K562 (cell line): Measurements from ENCODE around the gene LRRC75A. TPM values are rescaled to one million over a fixed set of nuclear protein-coding genes. Genes with fewer than 3 reads are reported as not detected.

Experiments
- ATAC-seq: fragments of 200-7000 bp; cut with Tn5 transposase; 3 replicates; pipeline ENCODE4 v1.9.1; 2020; ENCODE audit warnings: moderate library complexity
- BruUV-seq: library from RNA; stranded (reverse); fragments of 400-500 nt; replicated peaks from 2 replicates; lab custom pipeline; 2021; lab: Mats Ljungman, UMichigan
- CTCF ChIA-PET: fragments of 300-600 bp; formaldehyde crosslinking; extraction: SDS; loops from one replicate; lab custom pipeline; 2021; ENCODE audit warnings: low intra/inter-chr PET ratio; lab: Yijun Ruan, JAX
- POLR2A ChIA-PET: fragments of 300-600, 350-650 bp; sonication (Branson Sonifier 250); formaldehyde crosslinking; extraction: SDS; loops from one replicate; lab custom pipeline; 2021; ENCODE audit warnings: antibody characterized with exemption, inconsistent platforms; lab: Yijun Ruan, JAX
- DNase-seq, 4 experiments: peaks; one replicate each; pipeline versions ENCODE4 v3.0.0 to v3.0.0-alpha.2; 2011 to 2018; ENCODE audit warnings: low spot score in 3 of 4, mixed read lengths in 3 of 4; ENCODE audit errors: extremely low read depth in 1 of 4
- FAIRE-seq: peaks from 2 replicates; lab custom pipeline; 2011; peaks lifted over from hg19 to GRCh38; lab: Jason Lieb, UNC
- H2AFZ ChIP-seq: 2 replicates; pipeline ENCODE4 v1.6.0; 2011; ENCODE audit warnings: low read depth, low read length, control low read depth, inconsistent platforms
- H3K27ac ChIP-seq: fragments of 200-600 bp; 3 replicates; pipeline ENCODE4 v1.8.0; 2011; ENCODE audit warnings: low read depth, mild to moderate bottlenecking, control low read depth, inconsistent platforms, low read length, moderate library complexity, mixed read lengths; ENCODE audit errors: extremely low read depth
- H3K27me3 ChIP-seq, 2 experiments: fragments of 300-600 bp in 1 of 2; 2 replicates in 1 of 2; 3 replicates in 1 of 2; pipeline versions ENCODE4 v1.6.0 to v1.8.0; 2011; ENCODE audit warnings: inconsistent platforms in 2 of 2, low read length in 2 of 2, mild to moderate bottlenecking in 1 of 2, mixed read lengths in 1 of 2, moderate library complexity in 1 of 2; ENCODE audit not compliant: control insufficient read depth in 2 of 2, insufficient read depth in 2 of 2
- H3K36me3 ChIP-seq: fragments of 300-600 bp; 3 replicates; pipeline ENCODE4 v1.8.0; 2011; ENCODE audit warnings: mild to moderate bottlenecking, low read length, inconsistent platforms; ENCODE audit not compliant: control insufficient read depth, insufficient read depth
- H3K4me1 ChIP-seq, 2 experiments: fragments of 200-600 bp in 1 of 2; replicated peaks in 1 of 2; 2 replicates in 1 of 2; 3 replicates in 1 of 2; pipeline versions ENCODE4 v1.5.1 to v1.8.0; 2011; ENCODE audit warnings: inconsistent platforms in 2 of 2, low read length in 2 of 2, mild to moderate bottlenecking in 1 of 2, mixed read lengths in 1 of 2, moderate library complexity in 1 of 2; ENCODE audit not compliant: control insufficient read depth in 2 of 2, insufficient read depth in 2 of 2
- H3K4me2 ChIP-seq: 2 replicates; pipeline ENCODE4 v1.6.1; 2011; ENCODE audit warnings: low read length, control low read depth, inconsistent platforms, mixed read lengths; ENCODE audit not compliant: insufficient read depth
- H3K4me3 ChIP-seq: fragments of 200-600 bp; sonication (generic), shearing (Covaris generic); 2 replicates; pipeline ENCODE4 v1.5.1; 2016; ENCODE audit warnings: control low read depth, inconsistent platforms
- H3K79me2 ChIP-seq: fragments of 200-600 bp; 3 replicates; pipeline ENCODE4 v1.8.0; 2011; ENCODE audit warnings: low read length, inconsistent platforms; ENCODE audit not compliant: control insufficient read depth, insufficient read depth
- H3K9ac ChIP-seq, 2 experiments: 2 replicates each; pipeline versions ENCODE4 v1.6.0 to v1.6.1; 2011; ENCODE audit warnings: low read depth in 2 of 2, low read length in 2 of 2, control low read depth in 1 of 2, inconsistent platforms in 1 of 2, mild to moderate bottlenecking in 1 of 2, mixed read lengths in 1 of 2; ENCODE audit not compliant: insufficient read depth in 1 of 2
- H3K9me1 ChIP-seq: one replicate; pipeline ENCODE4 v1.6.0; 2011; ENCODE audit warnings: inconsistent platforms, mild to moderate bottlenecking, low read length, moderate library complexity; ENCODE audit not compliant: control insufficient read depth, insufficient read depth
- H3K9me3 ChIP-seq: replicated peaks from 2 replicates; pipeline ENCODE4 v1.5.1; 2011; ENCODE audit warnings: low read depth, low read length, inconsistent platforms; ENCODE audit not compliant: control insufficient read depth, insufficient read depth
- H4K20me1 ChIP-seq: replicated peaks from 2 replicates; pipeline ENCODE4 v1.6.1; 2011; ENCODE audit warnings: low read length, inconsistent platforms, mixed read lengths; ENCODE audit not compliant: control insufficient read depth, insufficient read depth
- ARID3A ChIP-seq: IDR thresholded peaks from 2 replicates; pipeline ENCODE4 v1.6.1; 2012; ENCODE audit warnings: low read depth, low read length, improper control_type of control experiment, borderline replicate concordance
- ATF3 ChIP-seq, 2 experiments: fragments of 450-650 bp in 1 of 2; sonication (generic) in 1 of 2; formaldehyde crosslinking in 1 of 2; IDR thresholded peaks in 1 of 2; conservative IDR thresholded peaks in 1 of 2; 2 replicates each; pipeline versions ENCODE4 v1.6.1 to v1.8.1; 2016 to 2023; ENCODE audit warnings: mild to moderate bottlenecking in 2 of 2, moderate library complexity in 2 of 2, inconsistent platforms in 1 of 2, missing genetic modification reagents in 1 of 2
- FOSL1 ChIP-seq: fragments of 200-800 bp; sonication (Bioruptor generic); conservative IDR thresholded peaks from 2 replicates; pipeline ENCODE4 v1.6.1; 2016; ENCODE audit warnings: missing genetic modification characterization, missing compliant biosample characterization
- JUND ChIP-seq, 2 experiments: IDR thresholded peaks; 2 replicates in 1 of 2; 3 replicates in 1 of 2; pipeline ENCODE4 v1.6.1; 2011; ENCODE audit warnings: borderline replicate concordance in 2 of 2, low read depth in 2 of 2, low read length in 2 of 2, improper control_type of control experiment in 1 of 2, missing biosample characterization in 1 of 2, missing genetic modification characterization in 1 of 2, missing genetic modification reagents in 1 of 2
- PBX2 ChIP-seq, 2 experiments: IDR thresholded peaks in 1 of 2; conservative IDR thresholded peaks in 1 of 2; 2 replicates each; pipeline ENCODE4 v1.6.1; 2016; ENCODE audit warnings: low read depth in 2 of 2, mild to moderate bottlenecking in 1 of 2, missing compliant biosample characterization in 1 of 2, missing genetic modification characterization in 1 of 2, moderate library complexity in 1 of 2
- ZNF398 ChIP-seq: fragments of 250-450 bp; sonication (Bioruptor Pico); IDR thresholded peaks from 2 replicates; pipeline ENCODE4 v1.8.0; 2021; ENCODE audit warnings: moderate library complexity, mild to moderate bottlenecking, inconsistent platforms
- ZNF511 ChIP-seq: sonication (generic); formaldehyde crosslinking; IDR thresholded peaks from 2 replicates; pipeline ENCODE4 v1.8.0; 2022; ENCODE audit warnings: mild to moderate bottlenecking, missing genetic modification reagents
- WGBS: fragments of 100-300 bp; shearing (Covaris generic); methylation state at CpG from one replicate; pipeline ENCODE4 v1.1.6; 2016; ENCODE audit warnings: low coverage, mixed read lengths; ENCODE audit not compliant: insufficient coverage; ENCODE audit errors: missing lambda C conversion rate; 5-methylcytosine and 5-hydroxymethylcytosine counted together
- in situ Hi-C: fragments of 300-500 bp; cut with MboI; formaldehyde crosslinking; loops from 4 replicates; pipeline ENCODE4 v1.15.0; 2018; ENCODE audit warnings: inconsistent platforms, mixed read lengths
- intact Hi-C: fragments of 100-400 bp; cut with micrococcal nuclease; formaldehyde crosslinking; loops from 2 replicates; pipeline ENCODE4 v1.14.2; 2022
- polyA plus RNA-seq, 8 experiments: library from polyadenylated mRNA; depleted of rRNA in 4 of 8; stranded (reverse) in 5 of 8; unstranded in 3 of 8; fragments of >200 nt; fragmentation: Nextera tagmentation in 2 of 8; fragmentation: Illumina TruSeq in 1 of 8; extraction: Ambion mirVana in 2 of 8; extraction: Trizol in 1 of 8; gene quantifications; 2 replicates each; pipeline versions ENCODE4 v1.2.1 to v1.2.3, GENCODE V29; 2011 to 2014; ENCODE audit warnings: inconsistent platforms in 1 of 8, missing spikeins in 1 of 8
- total RNA-seq, 7 experiments: library from RNA; depleted of rRNA in 6 of 7; stranded (reverse); fragments of >200 nt in 6 of 7; fragmentation: Illumina TruSeq in 2 of 7; extraction: Trizol in 2 of 7; gene quantifications; 2 replicates each; pipeline versions ENCODE4 v1.2.1 to v1.2.3, GENCODE V29; 2011 to 2021; ENCODE audit warnings: low replicate concordance in 1 of 7

Gene LRRC75A
- total and polyA plus RNA-seq, 9 of the 15 experiments (the other 6 are each of a cell fraction or from before 2014, with no cell fraction given), result 0.04 to 0.34 (median 0.08) TPM; not detected in 5

- TF ChIP-seq ZNF398 (CRISPR knock-in tag) (no peak), ZNF511 (CRISPR knock-in tag) (no peak)
Observed at GRCh38 chr17:16477666-16478065, 14.3 kb downstream of the LRRC75A start (continued).

- ATAC-seq (no peak), FAIRE-seq (no peak), DNase-seq (no peak)
- Histone ChIP-seq H3K9me3 (no peaks in the 10 kb centered on the region), H3K27ac (no peak overlapping the region), H3K27me3 (peaks cover 0 to 32% of the 10 kb centered on the region in 2 experiments; a peak in 4 of 5 replicates), H3K4me1 (no peaks in the 10 kb centered on the region), H3K9ac (no peak overlapping the region), H3K4me2 (no peak overlapping the region), H3K9me1 (no peaks in the 10 kb centered on the region), H3K4me3 (no peak overlapping the region), H3K36me3 (no peaks in the 10 kb centered on the region), H4K20me1 (no peaks in the 10 kb centered on the region; the same call in 1 of the 2 replicates), H2AFZ (no peak overlapping the region), H3K79me2 (no peaks in the 10 kb centered on the region)
- ChIA-PET POLR2A (interaction anchor here (0.9 to 1.0 kb wide), 2 partner anchors 12 to 16 kb away, joined by 3 to 5 read pairs; no protein-coding TSS in a partner anchor), CTCF (no interaction called here)
- WGBS, result 35% methylated on average over 2 of the region's 5 CpGs
- BruUV-seq, result no TSS peak
- TF ChIP-seq FOSL1, result peak; percentile 38
- TF ChIP-seq ARID3A, result no peak
- TF ChIP-seq PBX2 (CRISPR knock-in tag; IDR thresholded peaks at IDR 0.05; ENCODE audit: low read depth), result no peak
- no peak for TF ChIP-seq PBX2 (tag; conservative IDR thresholded peaks at IDR 0.05; ENCODE audit: low read depth)
- TF ChIP-seq ATF3 (IDR thresholded peaks at IDR 0.05), result peak; percentile 53
- no peak for TF ChIP-seq ATF3 (CRISPR knock-in tag; conservative IDR thresholded peaks at IDR 0.05)
- peak; percentile 50; the same call in 1 of the 2 replicates for TF ChIP-seq JUND (IDR thresholded peaks at IDR 0.05; ENCODE audit: borderline replicate concordance, low read depth, low read length)
- TF ChIP-seq JUND (tag; IDR thresholded peaks at IDR 0.05; ENCODE audit: borderline replicate concordance, low read depth, low read length), result no peak
- in situ Hi-C loops (no loop called here), intact Hi-C loops (no loop called here)
Observed at GRCh38 chr17:16477255-16477654, 14.7 kb downstream of the LRRC75A start.
